GM12892 (cell line): ENCODE results near the gene KAZN.

Experiments used
- POLR2A ChIP-seq: IDR thresholded peaks from 2 replicates; pipeline ENCODE4 v1.6.1; 2011; ENCODE audit warnings: low read depth, low read length, control low read depth
- TAF1 ChIP-seq: IDR thresholded peaks from 2 replicates; pipeline ENCODE4 v1.6.1; 2011; ENCODE audit warnings: low read depth, mild to moderate bottlenecking, control low read depth, low read length, borderline replicate concordance

GRCh38 chr1:14880456-14881316 lies 282.2 kb downstream of the KAZN start:
- TF ChIP-seq POLR2A (no peak), TAF1 (no peak)
